SU-DHL-6 (cell line): Measurements from ENCODE around the gene NPAS1.

Experiments used
- CTCF ChIP-seq: fragments of 200-600 bp; sonication (generic); IDR thresholded peaks from one replicate; pipeline ENCODE4 v1.5.1; 2017; ENCODE audit warnings: antibody characterized with exemption, mild to moderate bottlenecking, low read length, moderate library complexity; ENCODE audit not compliant: insufficient read depth, poor library complexity, severe bottlenecking
- EZH2phosphoT487 ChIP-seq: fragments of 200-600 bp; sonication (generic), shearing (Covaris generic); conservative IDR thresholded peaks from 2 replicates; pipeline ENCODE4 v1.6.1; 2018; ENCODE audit warnings: mild to moderate bottlenecking, antibody characterized with exemption, low read length, moderate library complexity, mixed read lengths

GRCh38 chr19:47002106-47002766 is 17.4 kb upstream of the NPAS1 start:
- TF ChIP-seq CTCF (no peak), EZH2phosphoT487 (no peak)
